PC-9 (cell line): ENCODE data around the gene SYT8.

Source experiments
- CTCF ChIP-seq: fragments of 200-600 bp; sonication (generic); conservative IDR thresholded peaks from 2 replicates; pipeline ENCODE4 v1.6.1; 2017; ENCODE audit warnings: mixed run types, antibody characterized with exemption, mild to moderate bottlenecking, moderate library complexity
- EZH2 ChIP-seq: fragments of 200-600 bp; sonication (generic); IDR thresholded peaks from 2 replicates; pipeline ENCODE4 v1.8.0; 2017; ENCODE audit warnings: antibody characterized with exemption, low read depth

- TF ChIP-seq CTCF (no peak), EZH2 (no peak)
Observed at GRCh38 chr11:1864231-1864630, 29.4 kb downstream of the SYT8 start.
